Astrocyte (in vitro differentiated cells and primary cell): ENCODE results near the gene PPP2R2C. TPM values are rescaled to one million over a fixed set of nuclear protein-coding genes. Genes with fewer than 3 reads are reported as not detected.

Experiments
- DNase-seq: peaks from one replicate; pipeline ENCODE4 v3.0.0-alpha.2; 2010; ENCODE audit warnings: low read depth
- FAIRE-seq: peaks from 2 replicates; lab custom pipeline; 2011; peaks lifted over from hg19 to GRCh38; lab: Jason Lieb, UNC
- H2AFZ ChIP-seq: 2 replicates; pipeline ENCODE4 v1.6.0; 2012; ENCODE audit warnings: low read depth, low read length, inconsistent platforms
- H3K27ac ChIP-seq: 2 replicates; pipeline ENCODE4 v1.5.1; 2011; ENCODE audit warnings: low read depth, low read length, inconsistent platforms
- H3K27me3 ChIP-seq: 2 replicates; pipeline ENCODE4 v1.6.0; 2011; ENCODE audit warnings: low read length, inconsistent platforms; ENCODE audit not compliant: insufficient read depth
- H3K36me3 ChIP-seq: 2 replicates; pipeline ENCODE4 v1.5.1; 2011; ENCODE audit warnings: low read length, inconsistent platforms; ENCODE audit not compliant: insufficient read depth
- H3K4me1 ChIP-seq: 2 replicates; pipeline ENCODE4 v1.5.1; 2011; ENCODE audit warnings: low read length, inconsistent platforms; ENCODE audit not compliant: insufficient read depth
- H3K4me2 ChIP-seq: 2 replicates; pipeline ENCODE4 v1.6.0; 2012; ENCODE audit warnings: low read length, inconsistent platforms
- H3K4me3 ChIP-seq: 2 replicates; pipeline ENCODE4 v1.5.1; 2011; ENCODE audit warnings: low read depth, mild to moderate bottlenecking, low read length, inconsistent platforms; ENCODE audit not compliant: insufficient read depth
- H3K79me2 ChIP-seq: 2 replicates; pipeline ENCODE4 v1.6.0; 2012; ENCODE audit warnings: mild to moderate bottlenecking, low read length, inconsistent platforms; ENCODE audit not compliant: insufficient read depth
- H3K9ac ChIP-seq: 2 replicates; pipeline ENCODE4 v1.6.0; 2012; ENCODE audit warnings: mild to moderate bottlenecking, low read length, inconsistent platforms
- H3K9me3 ChIP-seq: 2 replicates; pipeline ENCODE4 v1.5.1; 2012; ENCODE audit warnings: low read depth, mild to moderate bottlenecking, low read length, inconsistent platforms; ENCODE audit not compliant: insufficient read depth
- H4K20me1 ChIP-seq: 2 replicates; pipeline ENCODE4 v1.6.0; 2012; ENCODE audit warnings: low read length, inconsistent platforms; ENCODE audit not compliant: insufficient read depth
- H3K27ac Mint-ChIP-seq: one replicate; pipeline ENCODE4 v1.8.0; 2021; ENCODE audit warnings: mild to moderate bottlenecking, mixed read lengths; ENCODE audit not compliant: unreplicated experiment
- H3K27me3 Mint-ChIP-seq: one replicate; pipeline ENCODE4 v1.8.0; 2021; ENCODE audit warnings: low read depth, mixed read lengths; ENCODE audit not compliant: unreplicated experiment
- H3K36me3 Mint-ChIP-seq: one replicate; pipeline ENCODE4 v1.8.0; 2021; ENCODE audit warnings: low read depth, mixed read lengths; ENCODE audit not compliant: unreplicated experiment
- H3K4me1 Mint-ChIP-seq: one replicate; pipeline ENCODE4 v1.8.0; 2021; ENCODE audit warnings: low read depth, mixed read lengths; ENCODE audit not compliant: unreplicated experiment
- H3K4me3 Mint-ChIP-seq: one replicate; pipeline ENCODE4 v1.8.0; 2021; ENCODE audit warnings: mild to moderate bottlenecking, moderate library complexity, mixed read lengths; ENCODE audit not compliant: unreplicated experiment
- H3K9me3 Mint-ChIP-seq: one replicate; pipeline ENCODE4 v1.8.0; 2021; ENCODE audit warnings: mild to moderate bottlenecking, mixed read lengths; ENCODE audit not compliant: unreplicated experiment
- EZH2 ChIP-seq: IDR thresholded peaks from 2 replicates; pipeline ENCODE4 v1.6.1; 2012; ENCODE audit warnings: mild to moderate bottlenecking, low read length, inconsistent platforms; ENCODE audit not compliant: insufficient read depth
- total RNA-seq: library from RNA; stranded (reverse); gene quantifications from 2 replicates; pipeline ENCODE4 v1.2.1, GENCODE V29; 2021
- TF ChIP-seq, protein P1 (sequence below): IDR thresholded peaks from 2 replicates; pipeline ENCODE4 v1.5.1; 2011; ENCODE audit warnings: low read depth, mild to moderate bottlenecking, inconsistent platforms, low read length, moderate library complexity; ENCODE audit not compliant: insufficient read depth

The PPP2R2C gene
- total RNA-seq, 1 donor from 2014 or later = 1.1 TPM

DNA sequence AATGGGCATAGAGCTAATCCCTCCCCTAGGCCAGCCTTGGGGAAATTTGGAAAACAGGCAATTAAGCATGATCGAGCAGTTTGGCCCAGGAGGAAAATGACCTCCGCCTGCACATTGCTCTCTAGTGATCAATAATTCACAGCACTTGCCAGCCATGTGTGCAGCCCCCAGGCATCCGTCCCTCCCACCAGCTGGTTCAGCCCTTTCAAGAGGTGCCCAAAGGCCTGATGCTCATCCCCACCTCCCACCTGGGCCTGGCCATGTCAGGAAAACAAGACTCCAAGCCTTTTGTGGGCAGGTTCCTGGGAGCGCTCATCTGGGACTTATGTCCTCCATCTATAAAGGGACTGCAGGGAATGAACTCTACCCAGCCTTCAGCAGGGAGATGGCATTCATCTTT is 17.5 kb upstream of the PPP2R2C start:
- Histone ChIP-seq H3K4me2 (no peak overlapping the region), H2AFZ (no peak overlapping the region), H3K9ac (no peak overlapping the region), H3K4me1 (no peaks in the 10 kb centered on the region), H3K9me3 (peaks cover 2% of the 10 kb centered on the region), H3K27me3 (peaks cover 2% of the 10 kb centered on the region), H3K4me3 (no peak overlapping the region), H3K79me2 (no peaks in the 10 kb centered on the region), H4K20me1 (no peaks in the 10 kb centered on the region), H3K27ac (no peak overlapping the region), H3K36me3 (no peaks in the 10 kb centered on the region)
- Mint-ChIP-seq H3K9me3 (peaks cover 8% of the 10 kb centered on the region), H3K4me1 (no peaks in the 10 kb centered on the region), H3K4me3 (no peak overlapping the region), H3K27me3 (peaks cover 50% of the 10 kb centered on the region), H3K27ac (no peak overlapping the region), H3K36me3 (peaks cover 3% of the 10 kb centered on the region)
- FAIRE-seq (no peak), DNase-seq (no peak)
- TF ChIP-seq EZH2 = no peak
- TF ChIP-seq, protein P1, sequence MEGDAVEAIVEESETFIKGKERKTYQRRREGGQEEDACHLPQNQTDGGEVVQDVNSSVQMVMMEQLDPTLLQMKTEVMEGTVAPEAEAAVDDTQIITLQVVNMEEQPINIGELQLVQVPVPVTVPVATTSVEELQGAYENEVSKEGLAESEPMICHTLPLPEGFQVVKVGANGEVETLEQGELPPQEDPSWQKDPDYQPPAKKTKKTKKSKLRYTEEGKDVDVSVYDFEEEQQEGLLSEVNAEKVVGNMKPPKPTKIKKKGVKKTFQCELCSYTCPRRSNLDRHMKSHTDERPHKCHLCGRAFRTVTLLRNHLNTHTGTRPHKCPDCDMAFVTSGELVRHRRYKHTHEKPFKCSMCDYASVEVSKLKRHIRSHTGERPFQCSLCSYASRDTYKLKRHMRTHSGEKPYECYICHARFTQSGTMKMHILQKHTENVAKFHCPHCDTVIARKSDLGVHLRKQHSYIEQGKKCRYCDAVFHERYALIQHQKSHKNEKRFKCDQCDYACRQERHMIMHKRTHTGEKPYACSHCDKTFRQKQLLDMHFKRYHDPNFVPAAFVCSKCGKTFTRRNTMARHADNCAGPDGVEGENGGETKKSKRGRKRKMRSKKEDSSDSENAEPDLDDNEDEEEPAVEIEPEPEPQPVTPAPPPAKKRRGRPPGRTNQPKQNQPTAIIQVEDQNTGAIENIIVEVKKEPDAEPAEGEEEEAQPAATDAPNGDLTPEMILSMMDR = no peak

DNA sequence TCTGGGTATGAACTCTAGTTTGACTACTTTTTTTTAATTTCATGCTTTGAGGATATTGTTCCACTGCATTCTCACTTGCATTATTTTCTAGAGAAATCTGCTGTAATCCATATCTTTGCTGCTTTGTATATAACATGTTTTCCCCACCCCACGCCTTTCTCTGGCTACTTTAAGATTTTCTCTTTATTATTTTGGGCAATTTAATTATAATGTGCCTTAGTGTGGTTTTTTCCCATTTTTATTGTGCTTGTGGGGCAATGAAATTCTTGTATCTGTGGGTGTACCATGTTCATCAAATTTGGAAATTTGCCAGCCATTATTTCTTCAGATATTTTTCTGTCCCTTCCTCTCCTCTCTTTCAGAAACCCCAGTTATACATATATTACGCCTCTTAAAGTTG is 15.1 kb upstream of the PPP2R2C start:
- H3K4me3 Mint-ChIP-seq = no peak overlapping the region
- H3K4me3 ChIP-seq = no peak overlapping the region
- peaks cover 8% of the 10 kb centered on the region for H3K9me3 Mint-ChIP-seq
- H3K9ac ChIP-seq = no peak overlapping the region
- no peak for DNase-seq
- peaks cover 2% of the 10 kb centered on the region for H3K9me3 ChIP-seq
- H3K27me3 Mint-ChIP-seq = peaks cover 42% of the 10 kb centered on the region
- no peak for TF ChIP-seq EZH2
- TF ChIP-seq, protein P1 = no peak
- no peak overlapping the region for H3K27ac Mint-ChIP-seq
- H3K4me1 ChIP-seq = no peaks in the 10 kb centered on the region
- FAIRE-seq = no peak
- H3K36me3 Mint-ChIP-seq = no peaks in the 10 kb centered on the region
- no peaks in the 10 kb centered on the region for H3K4me1 Mint-ChIP-seq
- no peak overlapping the region for H2AFZ ChIP-seq
- no peak overlapping the region for H3K27ac ChIP-seq
- no peak overlapping the region for H3K4me2 ChIP-seq
- no peaks in the 10 kb centered on the region for H3K36me3 ChIP-seq
- H4K20me1 ChIP-seq = no peaks in the 10 kb centered on the region
- no peaks in the 10 kb centered on the region for H3K27me3 ChIP-seq
- H3K79me2 ChIP-seq = no peaks in the 10 kb centered on the region

DNA sequence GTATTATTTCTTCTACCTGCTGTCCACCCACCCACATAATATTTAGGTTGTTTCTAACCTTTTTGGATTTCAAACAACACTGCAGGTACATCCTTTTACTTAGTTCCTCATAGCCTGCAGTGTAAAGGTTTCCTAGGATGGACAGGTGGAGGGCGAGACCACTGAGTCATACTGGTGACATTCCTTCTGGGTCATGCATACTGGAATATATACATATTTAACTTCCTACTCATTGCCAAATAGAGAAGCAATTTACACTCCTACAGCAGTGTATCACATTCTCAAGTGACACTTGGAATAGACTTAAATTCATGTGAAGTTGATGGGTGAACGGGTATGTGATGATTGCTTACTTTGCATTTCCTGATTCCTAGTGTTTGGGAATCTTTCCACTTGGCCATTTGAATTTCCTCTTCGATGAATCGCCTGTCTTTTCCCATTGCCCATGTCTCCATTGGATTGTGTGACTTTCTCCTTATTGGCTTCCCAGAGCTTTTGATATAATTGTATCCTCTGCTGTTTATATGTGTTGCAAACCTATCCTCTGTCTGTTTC is 8.2 kb upstream of the PPP2R2C start:
- Histone ChIP-seq H4K20me1 (no peaks in the 10 kb centered on the region), H3K4me1 (no peaks in the 10 kb centered on the region), H3K4me2 (no peak overlapping the region), H3K36me3 (no peaks in the 10 kb centered on the region), H3K9ac (no peak overlapping the region), H3K79me2 (no peaks in the 10 kb centered on the region), H3K9me3 (no peaks in the 10 kb centered on the region), H2AFZ (no peak overlapping the region), H3K4me3 (no peak overlapping the region), H3K27ac (no peak overlapping the region), H3K27me3 (no peaks in the 10 kb centered on the region)
- H3K4me3 Mint-ChIP-seq = no peak overlapping the region
- H3K36me3 Mint-ChIP-seq = no peaks in the 10 kb centered on the region
- DNase-seq (no peak), FAIRE-seq (no peak)
- H3K9me3 Mint-ChIP-seq = peaks cover 1% of the 10 kb centered on the region
- H3K27ac Mint-ChIP-seq = no peak overlapping the region
- TF ChIP-seq, protein P1 = no peak
- no peak for TF ChIP-seq EZH2
- H3K27me3 Mint-ChIP-seq = peaks cover 35% of the 10 kb centered on the region
- H3K4me1 Mint-ChIP-seq = peaks cover 8% of the 10 kb centered on the region
